H1 (cell line): ENCODE results near the gene HLA-A. TPM values are rescaled to one million over a fixed set of nuclear protein-coding genes. Genes with fewer than 3 reads are reported as not detected.

Experiments
- CHD7 ChIP-seq: fragments of 300-600 bp; sonication (generic); IDR thresholded peaks from 2 replicates; pipeline ENCODE4 v1.7.1; 2012; ENCODE audit warnings: low read length, moderate library complexity, mild to moderate bottlenecking, inconsistent platforms; ENCODE audit not compliant: insufficient replicate concordance
- RBBP5 ChIP-seq: IDR thresholded peaks from 2 replicates; pipeline ENCODE4 v1.7.1; 2012; ENCODE audit warnings: low read depth, mild to moderate bottlenecking, inconsistent platforms, low read length, moderate library complexity, borderline replicate concordance
- polyA plus RNA-seq, 7 experiments: library from polyadenylated mRNA; depleted of rRNA in 3 of 7; stranded (reverse) in 5 of 7; unstranded in 2 of 7; fragments of >200 nt in 5 of 7; fragments of 200-250 nt in 2 of 7; gene quantifications; 1 replicate in 5 of 7; 2 replicates in 1 of 7; 4 replicates in 1 of 7; pipeline versions ENCODE4 v1.2.1 to v1.2.3, GENCODE V29; 2011 to 2013; ENCODE audit warnings: missing spikeins in 2 of 7, mixed read lengths in 2 of 7
- total RNA-seq: library from RNA; stranded (reverse); fragmentation: NEBNext Ultra II Directional; extraction: Animal tissue kit (Norgen Biotek cat#: 25700); gene quantifications from 2 replicates; pipeline ENCODE4 v1.2.1, GENCODE V29; 2021

Gene HLA-A
- total and polyA plus RNA-seq, 2 of the 8 experiments (the other 6 are each of a cell fraction or from before 2014, with no cell fraction given), result 221 to 474 TPM

GRCh38 chr6:29982097-29982496 lies 39.8 kb downstream of the HLA-A start (continued):
- TF ChIP-seq CHD7 (no peak), RBBP5 (no peak)
